Measurements from ENCODE around the gene DDX56. TPM values are rescaled to one million over a fixed set of nuclear protein-coding genes. Genes with fewer than 3 reads are reported as not detected.

DDX56 gene
- total and polyA plus RNA-seq, 2 of the 13 experiments (the other 11 are each of a cell fraction or from before 2014, with no cell fraction given) = 82.6 to 120 TPM

DNA sequence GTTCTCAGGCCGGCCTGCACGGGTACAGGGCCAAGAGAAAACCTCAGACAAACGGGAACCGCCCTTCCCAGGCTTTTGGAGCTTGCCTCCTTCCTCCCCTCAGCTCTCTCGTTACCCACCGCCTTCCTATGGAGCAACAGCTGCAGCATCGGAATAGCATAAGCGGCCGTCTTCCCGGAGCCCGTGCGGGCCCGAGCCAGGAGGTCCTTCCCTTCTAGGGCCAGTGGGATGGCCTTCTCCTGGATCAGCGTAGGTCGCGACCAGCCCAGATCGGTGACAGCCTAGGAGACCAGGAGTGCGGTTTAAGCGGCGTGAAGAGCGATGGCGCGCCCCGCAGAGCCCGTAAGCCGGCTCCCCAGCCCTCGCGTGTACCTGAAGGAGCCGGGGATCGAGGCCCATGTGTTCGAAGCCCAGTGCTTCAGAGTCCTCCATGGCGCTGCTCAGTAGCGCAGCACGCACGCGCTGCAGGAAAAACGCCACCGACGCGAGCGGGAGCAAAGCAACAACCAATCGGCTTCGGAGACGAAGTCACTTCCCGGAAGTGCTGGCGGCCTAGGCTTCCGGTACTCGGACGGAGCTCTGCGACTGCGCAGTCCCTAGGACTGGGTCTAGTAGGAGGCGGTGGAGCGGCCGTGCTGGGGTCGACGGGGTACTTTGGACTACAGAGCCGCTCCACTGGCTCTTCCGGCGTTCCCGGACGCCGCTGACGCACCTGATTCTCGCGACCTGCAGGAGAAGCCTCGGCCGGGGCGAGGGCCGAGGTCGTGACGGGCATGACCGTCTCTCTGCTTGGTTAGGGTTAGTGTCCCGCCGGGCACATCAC is at the start of gene DDX56 (continued):
- peak; percentile 91 for TF ChIP-seq REPIN1 (CRISPR knock-in tag; IDR thresholded peaks at IDR 0.05; ENCODE audit: borderline replicate concordance, low read depth)
- TF ChIP-seq ZNF557 (CRISPR knock-in tag; IDR thresholded peaks at IDR 0.05) = peak; percentile 90; the same call in 1 of the 2 replicates
- no peak for TF ChIP-seq SMAD1 (CRISPR knock-in tag; IDR thresholded peaks at IDR 0.05; ENCODE audit: borderline replicate concordance, low read depth)
- 0 out of 2 replicates have a peak, but pooled peaks have one; percentile 10 for TF ChIP-seq ZNF670 (CRISPR knock-in tag; IDR thresholded peaks at IDR 0.05; ENCODE audit: borderline replicate concordance)
- TF ChIP-seq HMGA1 (CRISPR knock-in tag; conservative IDR thresholded peaks at IDR 0.05) = no peak
- TF ChIP-seq MED8 (CRISPR knock-in tag; IDR thresholded peaks at IDR 0.05; ENCODE audit: insufficient replicate concordance) = no peak
- TF ChIP-seq SIX1 (CRISPR knock-in tag; IDR thresholded peaks at IDR 0.05; ENCODE audit: borderline replicate concordance) = no peak
- TF ChIP-seq HOXA7 (CRISPR knock-in tag; IDR thresholded peaks at IDR 0.05) = no peak
- no peak for TF ChIP-seq SMARCC2 (IDR thresholded peaks at IDR 0.05)
- 0 out of 2 replicates have a peak, but pooled peaks have one; percentile 59 for TF ChIP-seq ZNF879 (CRISPR knock-in tag; IDR thresholded peaks at IDR 0.05)
- TF ChIP-seq ZBTB3 (CRISPR knock-in tag; IDR thresholded peaks at IDR 0.05; ENCODE audit: borderline replicate concordance, low read depth) = peak; percentile 66; the same call in 1 of the 2 replicates
- TF ChIP-seq MEIS2 (CRISPR knock-in tag; IDR thresholded peaks at IDR 0.05) = peak; percentile 91
- peak; percentile 94; the same call in 1 of the 2 replicates for TF ChIP-seq ZNF709 (CRISPR knock-in tag; IDR thresholded peaks at IDR 0.05)
- TF ChIP-seq ATRX (CRISPR knock-in tag; IDR thresholded peaks at IDR 0.05; ENCODE audit: borderline replicate concordance) = no peak
- no peak; the same call in 1 of the 2 replicates for TF ChIP-seq ZNF589 (CRISPR knock-in tag; conservative IDR thresholded peaks at IDR 0.05)
- TF ChIP-seq ZNF530 (CRISPR knock-in tag; IDR thresholded peaks at IDR 0.05; ENCODE audit: low read depth) = no peak
- peak; percentile 92 for TF ChIP-seq ZNF546 (CRISPR knock-in tag; conservative IDR thresholded peaks at IDR 0.05)
- no peak for TF ChIP-seq ASH2L (IDR thresholded peaks at IDR 0.05; ENCODE audit: insufficient read length, low read depth, low read length)
- TF ChIP-seq GATAD2A (CRISPR knock-in tag; IDR thresholded peaks at IDR 0.05) = peak; percentile 52
- TF ChIP-seq, protein P1, sequence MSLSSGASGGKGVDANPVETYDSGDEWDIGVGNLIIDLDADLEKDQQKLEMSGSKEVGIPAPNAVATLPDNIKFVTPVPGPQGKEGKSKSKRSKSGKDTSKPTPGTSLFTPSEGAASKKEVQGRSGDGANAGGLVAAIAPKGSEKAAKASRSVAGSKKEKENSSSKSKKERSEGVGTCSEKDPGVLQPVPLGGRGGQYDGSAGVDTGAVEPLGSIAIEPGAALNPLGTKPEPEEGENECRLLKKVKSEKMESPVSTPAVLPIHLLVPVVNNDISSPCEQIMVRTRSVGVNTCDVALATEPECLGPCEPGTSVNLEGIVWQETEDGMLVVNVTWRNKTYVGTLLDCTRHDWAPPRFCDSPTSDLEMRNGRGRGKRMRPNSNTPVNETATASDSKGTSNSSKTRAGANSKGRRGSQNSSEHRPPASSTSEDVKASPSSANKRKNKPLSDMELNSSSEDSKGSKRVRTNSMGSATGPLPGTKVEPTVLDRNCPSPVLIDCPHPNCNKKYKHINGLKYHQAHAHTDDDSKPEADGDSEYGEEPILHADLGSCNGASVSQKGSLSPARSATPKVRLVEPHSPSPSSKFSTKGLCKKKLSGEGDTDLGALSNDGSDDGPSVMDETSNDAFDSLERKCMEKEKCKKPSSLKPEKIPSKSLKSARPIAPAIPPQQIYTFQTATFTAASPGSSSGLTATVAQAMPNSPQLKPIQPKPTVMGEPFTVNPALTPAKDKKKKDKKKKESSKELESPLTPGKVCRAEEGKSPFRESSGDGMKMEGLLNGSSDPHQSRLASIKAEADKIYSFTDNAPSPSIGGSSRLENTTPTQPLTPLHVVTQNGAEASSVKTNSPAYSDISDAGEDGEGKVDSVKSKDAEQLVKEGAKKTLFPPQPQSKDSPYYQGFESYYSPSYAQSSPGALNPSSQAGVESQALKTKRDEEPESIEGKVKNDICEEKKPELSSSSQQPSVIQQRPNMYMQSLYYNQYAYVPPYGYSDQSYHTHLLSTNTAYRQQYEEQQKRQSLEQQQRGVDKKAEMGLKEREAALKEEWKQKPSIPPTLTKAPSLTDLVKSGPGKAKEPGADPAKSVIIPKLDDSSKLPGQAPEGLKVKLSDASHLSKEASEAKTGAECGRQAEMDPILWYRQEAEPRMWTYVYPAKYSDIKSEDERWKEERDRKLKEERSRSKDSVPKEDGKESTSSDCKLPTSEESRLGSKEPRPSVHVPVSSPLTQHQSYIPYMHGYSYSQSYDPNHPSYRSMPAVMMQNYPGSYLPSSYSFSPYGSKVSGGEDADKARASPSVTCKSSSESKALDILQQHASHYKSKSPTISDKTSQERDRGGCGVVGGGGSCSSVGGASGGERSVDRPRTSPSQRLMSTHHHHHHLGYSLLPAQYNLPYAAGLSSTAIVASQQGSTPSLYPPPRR (CRISPR knock-in tag; IDR thresholded peaks at IDR 0.05; ENCODE audit: borderline replicate concordance) = peak; percentile 78
- TF ChIP-seq GFI1 (CRISPR knock-in tag; IDR thresholded peaks at IDR 0.05; ENCODE audit: borderline replicate concordance) = peak; percentile 85
- peak; percentile 45; the same call in 1 of the 2 replicates for TF ChIP-seq BHLHE40 (IDR thresholded peaks at IDR 0.05; ENCODE audit: low read length)
- peak; percentile 75; the same call in 1 of the 2 replicates for TF ChIP-seq ZNF441 (CRISPR knock-in tag; IDR thresholded peaks at IDR 0.05; ENCODE audit: borderline replicate concordance)
- TF ChIP-seq JUND (CRISPR knock-in tag; IDR thresholded peaks at IDR 0.05) = no peak
- peak; percentile 86 for TF ChIP-seq ZNF274 (CRISPR knock-in tag; IDR thresholded peaks at IDR 0.05)
- no peak for TF ChIP-seq NPAS2 (CRISPR knock-in tag; IDR thresholded peaks at IDR 0.05; ENCODE audit: borderline replicate concordance)

Measured in HepG2 (cell line).